ENCODE data around the gene TCF12. TPM values are rescaled to one million over a fixed set of nuclear protein-coding genes. Genes with fewer than 3 reads are reported as not detected.
A peak's percentile ranks its signal among the peaks of the same experiment; 100 is the strongest.

Gene TCF12
- polyA plus RNA-seq, 3 donors: 15.8 to 52.5 (median 27.6) TPM

DNA sequence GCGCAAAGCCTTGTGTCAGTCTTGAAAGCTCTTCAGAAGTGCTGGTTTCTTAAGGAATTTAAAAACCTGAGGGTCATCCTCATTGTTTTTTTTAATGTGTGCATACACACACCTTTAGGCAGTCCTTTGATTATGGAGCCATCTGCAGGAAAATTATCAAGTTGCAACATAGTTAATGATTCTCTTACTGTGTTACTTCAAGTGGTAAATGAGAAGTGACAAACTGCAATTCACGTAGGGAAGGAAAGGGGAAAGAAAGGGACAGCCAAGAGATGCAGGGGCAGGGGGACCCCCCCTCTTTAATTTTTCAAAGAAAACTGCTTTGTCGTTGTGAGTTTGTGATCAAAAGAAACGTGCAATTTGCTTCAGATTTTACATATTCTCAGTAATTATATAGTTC lies 295.4 kb downstream of the TCF12 start:
- H3K27ac ChIP-seq (ENCODE audit: low read depth in 1 of 2, low read length in 2 of 2): no peak overlapping the region
- H3K27ac Mint-ChIP-seq: peak overlapping the region in 1 of 7 donors; percentile 4
- no peaks in the 10 kb centered on the region for H3K27me3 Mint-ChIP-seq (ENCODE audit: low read depth in 3 of 3)
- peaks cover 1% of the 10 kb centered on the region for H3K79me2 ChIP-seq (ENCODE audit: insufficient read depth, low read length)
- peaks cover 41% of the 10 kb centered on the region for H4K20me1 ChIP-seq (ENCODE audit: insufficient read depth, low read length)
- peaks cover 5 to 7% of the 10 kb centered on the region in 2 donors for H3K4me1 ChIP-seq (ENCODE audit: control insufficient read depth in 1 of 2, insufficient read depth in 2 of 2, low read length in 2 of 2)
- peak in 2 of 3 donors; percentile 15 to 25 for DNase-seq
- no peaks in the 10 kb centered on the region for H3K36me3 ChIP-seq (replicated peaks in 1 of 2; ENCODE audit: control insufficient read depth in 1 of 2, insufficient read depth in 2 of 2, low read length in 2 of 2)
- no peaks in the 10 kb centered on the region for H3K27me3 ChIP-seq (ENCODE audit: control insufficient read depth in 2 of 2, insufficient read depth in 2 of 2, low read length in 2 of 2)
- no peak overlapping the region for H3K9ac ChIP-seq (ENCODE audit: insufficient read depth, low read length, poor library complexity, severe bottlenecking)
- no peak overlapping the region for H3K4me2 ChIP-seq (replicated peaks; ENCODE audit: extremely low read depth, low read length, poor library complexity, severe bottlenecking)
- H3K9me3 Mint-ChIP-seq: no peaks in the 10 kb centered on the region
- no peak overlapping the region for H3K4me3 ChIP-seq (replicated peaks in 1 of 3; ENCODE audit: low read depth in 2 of 3, low read length in 3 of 3)
- 40% methylated on average over 1 of the region's 4 CpGs for WGBS (ENCODE audit: insufficient coverage)
- no peak overlapping the region for H3K4me3 Mint-ChIP-seq
- H3K9me3 ChIP-seq (replicated peaks in 1 of 2; ENCODE audit: control insufficient read depth in 1 of 2, insufficient read depth in 1 of 2, low read length in 2 of 2): no peaks in the 10 kb centered on the region
- intact Hi-C loops (cut with micrococcal nuclease): no loop called here
- no peak overlapping the region for H2AFZ ChIP-seq (ENCODE audit: insufficient read depth, low read depth, low read length, poor library complexity, severe bottlenecking)
- TF ChIP-seq, protein P1, sequence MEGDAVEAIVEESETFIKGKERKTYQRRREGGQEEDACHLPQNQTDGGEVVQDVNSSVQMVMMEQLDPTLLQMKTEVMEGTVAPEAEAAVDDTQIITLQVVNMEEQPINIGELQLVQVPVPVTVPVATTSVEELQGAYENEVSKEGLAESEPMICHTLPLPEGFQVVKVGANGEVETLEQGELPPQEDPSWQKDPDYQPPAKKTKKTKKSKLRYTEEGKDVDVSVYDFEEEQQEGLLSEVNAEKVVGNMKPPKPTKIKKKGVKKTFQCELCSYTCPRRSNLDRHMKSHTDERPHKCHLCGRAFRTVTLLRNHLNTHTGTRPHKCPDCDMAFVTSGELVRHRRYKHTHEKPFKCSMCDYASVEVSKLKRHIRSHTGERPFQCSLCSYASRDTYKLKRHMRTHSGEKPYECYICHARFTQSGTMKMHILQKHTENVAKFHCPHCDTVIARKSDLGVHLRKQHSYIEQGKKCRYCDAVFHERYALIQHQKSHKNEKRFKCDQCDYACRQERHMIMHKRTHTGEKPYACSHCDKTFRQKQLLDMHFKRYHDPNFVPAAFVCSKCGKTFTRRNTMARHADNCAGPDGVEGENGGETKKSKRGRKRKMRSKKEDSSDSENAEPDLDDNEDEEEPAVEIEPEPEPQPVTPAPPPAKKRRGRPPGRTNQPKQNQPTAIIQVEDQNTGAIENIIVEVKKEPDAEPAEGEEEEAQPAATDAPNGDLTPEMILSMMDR (IDR thresholded peaks at IDR 0.05): peak; percentile 13
- peaks cover 17% of the 10 kb centered on the region for H3K4me1 Mint-ChIP-seq
- H3K36me3 Mint-ChIP-seq: no peaks in the 10 kb centered on the region

DNA sequence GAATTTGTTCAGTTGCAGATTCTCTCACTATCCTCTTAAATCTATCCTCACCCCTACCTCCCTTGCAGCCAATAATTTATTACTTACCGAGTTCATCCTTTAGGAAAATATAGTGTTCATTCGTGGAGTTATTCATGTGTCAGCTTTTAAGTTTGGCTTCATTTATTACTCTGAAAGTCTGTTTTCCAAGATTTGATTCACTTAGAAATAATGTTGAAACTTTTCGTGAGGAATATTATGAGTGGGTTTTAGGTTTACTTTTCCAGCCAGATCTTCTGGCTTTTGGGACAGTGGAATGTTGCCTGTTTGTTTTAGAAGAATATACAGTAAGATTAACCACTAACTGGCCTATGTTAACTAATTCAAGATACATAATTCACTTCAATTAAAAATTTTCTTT lies 296.9 kb downstream of the TCF12 start:
- Histone ChIP-seq H3K9ac (ENCODE audit: insufficient read depth, low read length, poor library complexity, severe bottlenecking) (no peak overlapping the region), H3K9me3 (replicated peaks in 1 of 2; ENCODE audit: control insufficient read depth in 1 of 2, insufficient read depth in 1 of 2, low read length in 2 of 2) (no peaks in the 10 kb centered on the region), H3K79me2 (ENCODE audit: insufficient read depth, low read length) (peaks cover 11% of the 10 kb centered on the region), H3K27me3 (ENCODE audit: control insufficient read depth in 2 of 2, insufficient read depth in 2 of 2, low read length in 2 of 2) (no peaks in the 10 kb centered on the region), H2AFZ (ENCODE audit: insufficient read depth, low read depth, low read length, poor library complexity, severe bottlenecking) (no peak overlapping the region), H3K27ac (ENCODE audit: low read depth in 1 of 2, low read length in 2 of 2) (no peak overlapping the region), H3K4me1 (ENCODE audit: control insufficient read depth in 1 of 2, insufficient read depth in 2 of 2, low read length in 2 of 2) (peaks cover 5 to 10% of the 10 kb centered on the region in 2 donors), H3K4me2 (replicated peaks; ENCODE audit: extremely low read depth, low read length, poor library complexity, severe bottlenecking) (no peak overlapping the region), H3K4me3 (replicated peaks in 1 of 3; ENCODE audit: low read depth in 2 of 3, low read length in 3 of 3) (no peak overlapping the region), H4K20me1 (ENCODE audit: insufficient read depth, low read length) (peaks cover 49% of the 10 kb centered on the region), H3K36me3 (replicated peaks in 1 of 2; ENCODE audit: control insufficient read depth in 1 of 2, insufficient read depth in 2 of 2, low read length in 2 of 2) (no peaks in the 10 kb centered on the region)
- Mint-ChIP-seq H3K4me3 (no peak overlapping the region), H3K27me3 (ENCODE audit: low read depth in 3 of 3) (no peaks in the 10 kb centered on the region), H3K9me3 (no peaks in the 10 kb centered on the region), H3K27ac (no peak overlapping the region), H3K4me1 (peaks cover 24% of the 10 kb centered on the region), H3K36me3 (no peaks in the 10 kb centered on the region)
- TF ChIP-seq, protein P1 (IDR thresholded peaks at IDR 0.05): no peak
- WGBS (ENCODE audit: insufficient coverage): no CpG with 5 or more reads among the region's 3 CpGs
- intact Hi-C loops (cut with micrococcal nuclease): no loop called here
- no peak for DNase-seq

Data from CD14-positive monocyte (primary cell).